Prostate gland (tissue), 2 donors: Measurements from ENCODE around the gene ZNF480.
"Not testable (repeated sequence)": the region's sequence is repeated elsewhere in the genome, so short reads cannot be mapped to it uniquely, and the experiment has no call there.

Source experiments
- CTCF ChIP-seq, 4 experiments: fragments of 200-600 bp in 2 of 4; fragments of 450-650 bp in 2 of 4; sonication (generic) in 2 of 4; IDR thresholded peaks; 1 replicate in 3 of 4; 2 replicates in 1 of 4; pipeline ENCODE4 v1.5.1; 2016 to 2019; ENCODE audit warnings: antibody characterized with exemption in 4 of 4, mild to moderate bottlenecking in 2 of 4, moderate library complexity in 2 of 4
- POLR2A ChIP-seq: fragments of 450-650 bp; IDR thresholded peaks from one replicate; pipeline ENCODE4 v1.6.1; 2016; ENCODE audit warnings: antibody characterized with exemption, mild to moderate bottlenecking
- POLR2AphosphoS5 ChIP-seq: sonication (generic); formaldehyde crosslinking; IDR thresholded peaks from one replicate; pipeline ENCODE4 v1.6.1; 2017; ENCODE audit warnings: antibody characterized with exemption

- TF ChIP-seq CTCF (IDR thresholded peaks at IDR 0.05); POLR2A; POLR2AphosphoS5: not testable (repeated sequence)
Measured at GRCh38 chr19:52339022-52339421, 42.1 kb downstream of the ZNF480 start.
